RWPE2 (cell line): ENCODE measurements around the gene PTCD1.

Experiments
- ATAC-seq: fragments of 200-7000 bp; cut with Tn5 transposase; 3 replicates; pipeline ENCODE4 v1.9.1; 2021; ENCODE audit warnings: low read depth
- DNase-seq: peaks from one replicate; pipeline ENCODE4 v3.0.0-alpha.2; 2020; ENCODE audit warnings: low spot score
- H3K27ac ChIP-seq: fragments of 450-650 bp; 2 replicates; pipeline ENCODE4 v1.5.1; 2017; ENCODE audit warnings: mild to moderate bottlenecking; ENCODE audit not compliant: poor library complexity, severe bottlenecking
- H3K27me3 ChIP-seq: fragments of 250-450 bp; sonication (Bioruptor Pico); 2 replicates; pipeline ENCODE4 v1.5.1; 2021; ENCODE audit warnings: mild to moderate bottlenecking, moderate library complexity; ENCODE audit not compliant: insufficient read depth, poor library complexity, severe bottlenecking
- H3K36me3 ChIP-seq: fragments of 250-450 bp; sonication (Bioruptor Pico); 2 replicates; pipeline ENCODE4 v1.5.1; 2020; ENCODE audit warnings: low read depth, mild to moderate bottlenecking, moderate library complexity
- H3K4me1 ChIP-seq: fragments of 250-450 bp; sonication (Bioruptor Pico); 2 replicates; pipeline ENCODE4 v1.5.1; 2021; ENCODE audit warnings: mild to moderate bottlenecking, moderate library complexity; ENCODE audit not compliant: insufficient read depth, poor library complexity, severe bottlenecking
- H3K4me3 ChIP-seq: fragments of 250-450 bp; sonication (Bioruptor Pico); 2 replicates; pipeline ENCODE4 v1.5.1; 2021; ENCODE audit warnings: mild to moderate bottlenecking, moderate library complexity; ENCODE audit not compliant: severe bottlenecking
- H3K9me3 ChIP-seq: fragments of 250-450 bp; sonication (Bioruptor Pico); 2 replicates; pipeline ENCODE4 v1.5.1; 2021; ENCODE audit warnings: mild to moderate bottlenecking, moderate library complexity; ENCODE audit not compliant: severe bottlenecking
- TF ChIP-seq, protein P1 (sequence below): fragments of 450-650 bp; IDR thresholded peaks from one replicate; pipeline ENCODE4 v1.5.1; 2017; ENCODE audit warnings: mild to moderate bottlenecking, moderate library complexity; ENCODE audit not compliant: poor library complexity, severe bottlenecking

The PTCD1 gene

GRCh38 chr7:99451936-99452335 lies 13.3 kb upstream of the PTCD1 start:
- H3K27me3 ChIP-seq, result no peaks in the 10 kb centered on the region
- no peak for DNase-seq
- peaks cover 86% of the 10 kb centered on the region for H3K36me3 ChIP-seq
- TF ChIP-seq, protein P1, sequence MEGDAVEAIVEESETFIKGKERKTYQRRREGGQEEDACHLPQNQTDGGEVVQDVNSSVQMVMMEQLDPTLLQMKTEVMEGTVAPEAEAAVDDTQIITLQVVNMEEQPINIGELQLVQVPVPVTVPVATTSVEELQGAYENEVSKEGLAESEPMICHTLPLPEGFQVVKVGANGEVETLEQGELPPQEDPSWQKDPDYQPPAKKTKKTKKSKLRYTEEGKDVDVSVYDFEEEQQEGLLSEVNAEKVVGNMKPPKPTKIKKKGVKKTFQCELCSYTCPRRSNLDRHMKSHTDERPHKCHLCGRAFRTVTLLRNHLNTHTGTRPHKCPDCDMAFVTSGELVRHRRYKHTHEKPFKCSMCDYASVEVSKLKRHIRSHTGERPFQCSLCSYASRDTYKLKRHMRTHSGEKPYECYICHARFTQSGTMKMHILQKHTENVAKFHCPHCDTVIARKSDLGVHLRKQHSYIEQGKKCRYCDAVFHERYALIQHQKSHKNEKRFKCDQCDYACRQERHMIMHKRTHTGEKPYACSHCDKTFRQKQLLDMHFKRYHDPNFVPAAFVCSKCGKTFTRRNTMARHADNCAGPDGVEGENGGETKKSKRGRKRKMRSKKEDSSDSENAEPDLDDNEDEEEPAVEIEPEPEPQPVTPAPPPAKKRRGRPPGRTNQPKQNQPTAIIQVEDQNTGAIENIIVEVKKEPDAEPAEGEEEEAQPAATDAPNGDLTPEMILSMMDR, result no peak
- no peak overlapping the region for H3K27ac ChIP-seq
- H3K9me3 ChIP-seq, result no peaks in the 10 kb centered on the region
- H3K4me1 ChIP-seq, result no peaks in the 10 kb centered on the region
- no peak for ATAC-seq
- no peak overlapping the region for H3K4me3 ChIP-seq

DNA sequence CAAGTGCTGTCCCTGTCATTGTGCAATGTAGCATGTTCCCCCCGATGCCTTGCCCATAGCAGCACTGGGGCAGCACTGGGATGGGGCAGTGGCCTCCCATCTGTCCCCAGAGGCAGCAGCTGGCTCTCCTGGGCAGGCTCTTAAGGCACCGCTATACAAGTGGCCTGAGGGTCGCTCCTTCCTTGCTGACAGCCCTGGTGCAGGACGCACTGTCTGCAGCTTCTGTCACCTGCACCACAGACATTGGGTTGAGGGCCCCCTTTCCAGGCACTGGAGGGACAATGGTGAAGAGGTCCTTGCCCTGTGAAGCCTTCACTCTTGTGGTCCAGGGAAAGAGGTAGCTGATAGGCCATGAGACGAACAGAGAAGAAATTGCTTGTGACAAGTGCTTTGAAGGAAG lies 10.7 kb upstream of the PTCD1 start:
- TF ChIP-seq, protein P1, result no peak
- H3K4me3 ChIP-seq, result no peak overlapping the region
- ATAC-seq, result no peak
- H3K4me1 ChIP-seq, result no peaks in the 10 kb centered on the region
- DNase-seq, result no peak
- no peaks in the 10 kb centered on the region for H3K27me3 ChIP-seq
- H3K36me3 ChIP-seq, result peaks cover 86% of the 10 kb centered on the region
- H3K9me3 ChIP-seq, result no peaks in the 10 kb centered on the region
- H3K27ac ChIP-seq, result no peak overlapping the region

- DNase-seq, result no peak
- Histone ChIP-seq H3K9me3 (no peaks in the 10 kb centered on the region), H3K4me1 (no peaks in the 10 kb centered on the region), H3K27ac (no peak overlapping the region), H3K27me3 (no peaks in the 10 kb centered on the region), H3K4me3 (no peak overlapping the region), H3K36me3 (peaks cover 86% of the 10 kb centered on the region)
- TF ChIP-seq, protein P1, result no peak
- ATAC-seq, result no peak
Measured at GRCh38 chr7:99448855-99449254, 10.3 kb upstream of the PTCD1 start.

DNA sequence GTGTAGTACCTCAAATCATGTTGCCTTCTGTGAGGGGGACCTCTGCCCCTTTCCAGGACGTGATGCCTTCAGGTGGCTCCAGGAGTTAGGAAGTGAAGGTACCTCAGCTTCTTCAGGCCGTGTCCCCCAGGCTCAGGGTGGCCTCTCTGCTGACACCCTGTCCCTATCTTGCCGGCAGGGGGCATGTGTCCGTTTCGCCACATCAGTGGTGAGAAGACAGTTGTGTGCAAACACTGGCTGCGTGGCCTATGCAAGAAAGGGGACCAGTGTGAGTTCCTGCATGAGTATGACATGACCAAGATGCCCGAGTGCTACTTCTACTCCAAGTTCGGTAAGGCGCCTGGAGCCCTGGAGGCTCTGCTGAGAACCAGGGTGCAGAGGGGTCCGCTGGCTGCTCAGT lies 9.3 kb upstream of the PTCD1 start:
- ATAC-seq, result no peak; the same call in 2 of the 3 replicates
- Histone ChIP-seq H3K36me3 (peaks cover 87% of the 10 kb centered on the region), H3K4me1 (no peaks in the 10 kb centered on the region), H3K27me3 (no peaks in the 10 kb centered on the region), H3K4me3 (no peak overlapping the region), H3K9me3 (no peaks in the 10 kb centered on the region), H3K27ac (no peak overlapping the region)
- no peak for DNase-seq
- TF ChIP-seq, protein P1, result peak; percentile 17

- Histone ChIP-seq H3K27me3 (no peaks in the 10 kb centered on the region), H3K36me3 (peaks cover 86% of the 10 kb centered on the region), H3K9me3 (no peaks in the 10 kb centered on the region), H3K27ac (no peak overlapping the region), H3K4me1 (no peaks in the 10 kb centered on the region), H3K4me3 (no peak overlapping the region)
- no peak for ATAC-seq
- DNase-seq, result no peak
- TF ChIP-seq, protein P1, result no peak
Measured at GRCh38 chr7:99446096-99446495, 7.5 kb upstream of the PTCD1 start.
